AML-193 (cell line): ENCODE data around the gene MAD1L1.

Source experiments
- DNase-seq, 2 experiments: peaks; one replicate each; lab custom pipeline; 2025; lab: John Stamatoyannopoulos, UW

MAD1L1 gene

DNA sequence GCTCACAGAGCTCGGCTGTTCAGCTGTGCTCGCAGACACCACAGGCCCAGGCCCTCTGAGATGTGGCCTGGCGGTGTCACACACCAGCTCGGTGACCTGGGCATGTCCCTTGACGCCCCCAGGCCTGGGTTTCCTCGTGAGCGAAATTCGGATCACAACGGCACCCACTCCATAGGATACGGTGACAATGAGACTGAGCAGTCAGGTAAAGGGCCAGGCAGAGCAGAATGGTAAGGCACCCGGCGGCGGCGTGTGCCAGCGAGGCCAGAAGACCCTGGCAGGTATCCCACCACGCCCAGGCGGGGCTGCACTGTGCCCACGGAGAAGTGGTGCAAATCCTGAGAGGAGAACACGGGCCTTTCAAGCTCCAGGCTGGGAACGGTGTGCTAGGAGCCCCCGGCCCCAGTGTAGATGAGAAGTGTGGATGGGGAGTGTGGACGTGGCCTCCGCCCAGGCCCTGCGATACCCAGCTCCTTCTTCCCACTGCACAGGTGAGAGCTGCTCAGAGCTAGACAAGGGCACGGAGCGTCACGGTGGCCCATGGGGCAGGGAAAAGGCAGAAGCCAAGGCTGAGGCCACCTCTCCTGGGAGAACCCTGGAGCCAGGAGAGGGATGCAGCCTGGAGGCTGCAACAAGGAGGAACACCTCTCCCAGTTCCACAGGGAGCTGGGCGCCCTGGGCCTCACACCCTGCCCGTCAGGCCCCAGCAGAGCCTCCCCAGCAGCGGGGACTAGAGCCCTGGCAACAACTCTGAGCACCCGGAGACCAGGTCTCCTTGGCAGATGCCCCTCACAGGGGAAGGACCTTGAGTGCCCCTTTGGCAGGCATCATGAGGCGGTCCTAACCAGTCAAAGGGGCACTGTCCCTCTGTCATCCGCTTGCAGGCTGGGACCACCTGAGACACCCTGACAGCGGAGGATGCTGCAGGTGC lies 219.1 kb downstream of the MAD1L1 start:
- DNase-seq = no peak

DNA sequence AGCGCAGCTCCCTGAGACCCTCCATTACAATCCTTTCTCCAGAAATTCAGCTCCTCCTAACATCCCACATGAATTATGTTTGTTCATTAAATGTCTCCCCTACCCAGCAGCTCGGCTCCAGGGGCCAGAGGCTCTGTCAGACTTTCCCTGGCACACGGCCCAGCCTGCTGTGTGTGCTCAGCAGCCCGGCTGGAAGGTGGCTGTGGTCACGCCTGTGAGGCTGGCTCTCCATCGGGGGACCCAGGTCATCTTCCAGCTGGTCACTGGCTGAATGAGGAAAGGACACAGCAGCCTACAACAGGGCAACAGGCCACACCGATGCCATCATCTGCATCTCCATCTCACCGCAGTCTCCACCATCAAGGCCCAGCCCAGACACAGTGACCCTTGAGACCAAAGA lies 219.8 kb downstream of the MAD1L1 start:
- DNase-seq = no peak

DNA sequence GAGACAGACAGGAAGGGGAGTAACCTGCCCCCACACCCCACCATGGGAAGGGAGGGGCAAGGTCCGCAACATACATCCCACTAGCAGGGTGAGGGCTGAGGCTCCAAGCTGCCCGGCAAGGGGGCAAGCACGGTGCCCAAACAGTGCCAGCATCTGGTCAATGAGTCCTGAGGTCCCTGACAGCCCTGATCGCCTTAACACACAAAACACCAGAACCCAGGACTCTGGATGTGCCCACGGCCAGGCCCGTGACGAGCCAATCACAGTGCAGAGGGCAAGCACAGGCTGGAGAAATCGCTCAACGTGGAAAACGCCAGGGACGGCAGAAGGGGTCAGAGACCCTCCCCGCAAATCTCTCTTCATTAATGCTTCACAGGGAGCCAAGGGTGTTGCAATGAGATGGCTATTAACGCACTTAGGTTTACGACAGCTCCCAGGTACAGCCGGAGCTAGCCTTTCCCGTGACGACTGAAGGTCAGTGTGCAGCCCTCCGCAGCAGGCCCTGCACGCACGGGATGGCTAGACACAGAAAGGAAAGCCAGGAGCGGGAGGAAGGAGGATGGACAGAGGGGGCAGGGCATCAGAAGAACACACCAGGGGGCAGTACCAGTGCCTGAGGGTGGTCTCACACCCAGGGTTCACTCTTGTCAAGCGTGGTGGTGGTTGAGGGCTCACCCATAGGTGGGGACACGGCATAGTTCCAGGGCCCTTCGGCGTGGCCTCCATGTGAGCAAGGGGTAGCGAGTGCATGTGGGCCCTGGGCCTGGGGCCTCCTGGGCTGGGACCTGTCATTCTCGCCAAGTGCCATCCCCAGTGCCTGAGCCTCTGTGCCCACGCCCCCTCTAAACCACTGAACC lies 220.5 kb downstream of the MAD1L1 start:
- DNase-seq = no peak

DNA sequence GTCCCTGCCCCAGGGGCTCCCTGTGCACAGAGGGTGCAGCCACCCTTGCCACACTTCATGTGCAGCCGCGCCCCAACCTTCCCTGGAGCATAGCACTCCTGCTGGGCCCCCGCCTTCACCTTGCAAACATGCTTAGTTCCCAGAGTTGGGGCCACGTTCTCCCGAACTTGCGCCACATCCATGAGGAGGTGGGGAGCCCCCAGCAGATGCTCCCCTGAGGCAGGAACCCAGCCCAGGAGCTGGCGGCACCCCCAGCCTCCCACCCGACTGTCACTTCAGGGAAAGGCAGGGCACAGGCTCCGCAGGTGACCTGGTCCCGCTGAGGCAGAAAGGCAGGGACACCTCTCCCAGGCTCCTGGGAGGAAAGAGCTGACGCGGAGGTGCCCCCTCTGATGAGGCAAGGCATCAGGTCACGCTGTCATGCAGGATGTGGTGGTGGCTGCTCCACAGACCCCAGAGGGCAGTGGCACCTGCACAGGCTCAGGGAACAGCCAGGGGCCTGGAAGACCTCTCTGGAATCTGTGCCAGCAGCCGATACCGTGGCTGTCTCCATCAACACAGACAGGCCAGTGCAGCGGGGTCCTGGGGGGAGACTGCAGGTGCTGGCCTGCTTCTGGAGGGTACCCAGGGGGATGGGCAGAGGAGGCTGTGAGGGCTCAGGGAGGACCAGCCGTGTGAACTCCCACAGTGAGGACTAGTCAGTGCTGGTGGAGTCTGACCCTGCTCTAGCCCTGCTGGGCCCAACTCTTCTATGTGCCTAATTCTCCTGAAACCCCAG lies 221.3 kb downstream of the MAD1L1 start:
- no peak for DNase-seq

DNA sequence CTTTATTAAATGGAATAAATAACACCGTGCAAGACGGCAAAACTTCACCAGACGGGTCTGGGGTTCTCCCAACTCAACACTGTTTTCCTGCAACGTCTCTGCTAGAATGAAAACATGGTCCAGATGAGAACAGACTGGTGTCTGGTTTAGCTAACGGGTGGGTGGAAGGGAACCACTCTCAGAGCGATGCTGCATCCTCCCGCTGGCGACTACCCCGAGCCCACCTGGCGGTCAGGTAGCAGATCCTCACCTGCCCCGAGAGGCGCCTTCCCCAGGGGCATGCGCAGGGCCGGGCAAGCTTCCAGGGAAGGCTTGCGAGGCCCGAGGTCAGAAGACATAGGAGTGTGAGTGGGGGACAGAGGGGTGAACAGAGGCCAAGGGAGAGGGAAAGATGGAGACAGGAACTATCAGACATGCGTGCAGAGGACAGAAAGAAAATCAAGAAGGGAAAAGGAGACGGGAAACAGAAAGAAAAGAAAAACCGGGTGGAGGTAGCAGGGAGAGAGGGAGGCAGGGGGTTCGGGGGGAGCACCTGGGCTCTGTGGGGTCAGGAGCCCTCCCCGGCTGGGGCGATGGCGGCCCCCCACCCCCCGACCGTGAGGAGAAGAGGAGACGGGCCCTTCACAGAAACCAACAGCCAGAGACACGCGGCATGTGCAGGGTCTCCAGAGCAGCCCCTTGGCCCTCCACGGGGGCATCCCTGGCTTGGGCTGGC lies 222.0 kb downstream of the MAD1L1 start:
- no peak for DNase-seq

DNA sequence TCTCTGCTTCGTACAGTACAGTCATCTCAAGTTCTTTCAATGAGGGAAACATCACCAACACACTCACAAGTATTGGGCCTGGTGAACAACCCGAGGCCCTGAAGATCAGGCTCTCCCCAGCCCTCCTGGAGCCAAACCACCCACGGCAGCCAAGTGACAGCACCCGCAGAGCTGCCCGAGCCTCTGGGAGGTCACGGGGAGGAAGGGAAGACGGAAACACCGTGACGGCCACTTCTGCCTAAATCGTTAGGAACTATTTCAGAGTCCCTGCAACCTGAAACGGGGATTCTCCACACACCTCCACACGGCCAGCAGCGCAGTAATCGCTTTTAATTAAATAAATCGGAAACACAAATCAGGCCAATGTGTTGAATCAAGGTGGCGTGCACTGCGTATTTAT lies 222.6 kb downstream of the MAD1L1 start:
- no peak for DNase-seq

DNA sequence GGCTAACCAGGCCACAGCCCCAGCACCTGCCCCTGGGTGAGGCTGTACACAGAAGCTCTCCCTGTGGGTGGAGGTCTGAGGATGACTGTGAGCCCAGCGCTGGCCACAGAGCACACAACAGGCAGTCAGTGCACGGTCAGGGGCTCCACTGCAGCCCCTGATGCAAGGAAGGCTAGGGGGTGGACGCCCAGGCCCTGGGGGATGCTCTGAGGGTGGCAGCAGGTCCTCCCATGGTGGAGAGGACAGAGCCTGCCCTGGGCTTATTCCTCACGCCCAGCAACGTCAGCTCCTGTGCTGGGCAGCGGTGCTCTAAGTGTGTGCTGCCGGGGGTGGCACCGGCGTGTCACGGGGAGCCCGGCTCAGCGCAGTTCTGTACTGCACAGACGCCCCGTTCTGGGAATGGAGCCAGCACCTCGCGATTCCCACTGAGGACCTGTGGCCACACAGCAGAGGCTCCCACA lies 223.2 kb downstream of the MAD1L1 start:
- DNase-seq = no peak

DNA sequence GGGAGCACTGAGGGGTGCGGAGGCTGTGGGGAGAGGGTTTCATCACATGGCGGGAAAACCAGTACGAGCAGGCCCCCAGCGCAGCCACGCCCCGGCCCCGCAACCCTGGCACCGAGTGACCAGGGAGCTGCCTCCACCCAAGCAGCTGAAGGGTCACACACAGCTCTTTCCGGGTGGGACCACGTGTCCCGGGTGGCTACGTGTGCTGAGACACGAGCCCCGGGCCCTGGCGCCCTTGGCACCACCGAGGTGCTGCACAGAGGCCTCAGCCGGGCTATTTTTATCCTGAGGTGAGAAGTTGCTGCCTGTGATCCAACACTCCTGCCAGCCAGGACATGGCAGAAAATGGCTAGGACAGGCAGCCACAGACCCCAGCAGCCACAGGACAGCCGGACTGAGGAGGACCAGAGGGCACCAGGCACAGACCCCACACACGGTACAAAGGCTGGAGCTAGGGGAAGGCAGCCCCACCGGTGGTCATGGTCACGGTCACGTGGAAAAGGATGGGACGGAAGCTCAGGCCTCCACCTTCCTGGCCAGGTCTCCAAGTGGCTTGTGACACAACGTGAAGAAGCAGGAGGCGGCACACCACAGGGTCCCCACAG lies 223.7 kb downstream of the MAD1L1 start:
- no peak for DNase-seq

DNA sequence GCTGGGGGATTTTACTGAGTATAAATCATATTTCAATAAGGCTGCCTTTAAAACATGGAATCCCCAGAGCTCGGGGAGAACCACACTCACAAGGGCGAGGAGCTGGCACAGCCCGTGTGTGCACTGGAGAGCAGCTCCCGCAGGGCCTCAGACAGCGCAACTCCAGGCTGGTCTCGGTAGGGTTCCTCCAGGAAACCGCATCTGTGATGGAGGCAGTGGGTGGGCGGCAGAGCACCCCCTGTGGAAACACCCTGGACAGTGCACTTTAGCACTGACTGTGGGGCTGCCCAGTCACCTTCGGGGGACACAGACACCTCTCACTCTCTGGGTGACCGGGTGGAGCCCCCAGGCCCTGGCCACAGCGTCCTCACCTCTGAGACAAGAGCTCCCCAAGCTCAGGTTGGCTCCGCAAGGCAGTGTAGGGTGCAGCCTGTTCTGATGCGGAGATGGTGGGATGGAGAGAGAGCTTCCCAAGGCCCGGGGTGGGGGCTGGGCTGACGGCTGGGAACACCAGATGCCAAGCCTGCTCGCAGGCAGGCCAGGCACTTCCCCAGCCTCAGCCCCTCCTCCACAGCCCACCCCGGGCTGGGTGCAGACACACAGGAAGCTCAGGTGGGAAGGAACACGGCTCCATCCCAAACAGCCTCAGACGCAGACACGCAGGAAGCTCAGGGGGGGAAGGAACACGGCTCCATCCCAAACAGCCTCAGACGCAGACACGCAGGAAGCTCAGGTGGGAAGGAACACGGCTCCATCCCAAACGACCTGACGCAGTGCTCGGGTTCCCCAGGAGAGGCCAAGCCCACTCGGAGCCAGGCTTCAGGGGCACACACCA lies 224.4 kb downstream of the MAD1L1 start:
- no peak for DNase-seq

DNA sequence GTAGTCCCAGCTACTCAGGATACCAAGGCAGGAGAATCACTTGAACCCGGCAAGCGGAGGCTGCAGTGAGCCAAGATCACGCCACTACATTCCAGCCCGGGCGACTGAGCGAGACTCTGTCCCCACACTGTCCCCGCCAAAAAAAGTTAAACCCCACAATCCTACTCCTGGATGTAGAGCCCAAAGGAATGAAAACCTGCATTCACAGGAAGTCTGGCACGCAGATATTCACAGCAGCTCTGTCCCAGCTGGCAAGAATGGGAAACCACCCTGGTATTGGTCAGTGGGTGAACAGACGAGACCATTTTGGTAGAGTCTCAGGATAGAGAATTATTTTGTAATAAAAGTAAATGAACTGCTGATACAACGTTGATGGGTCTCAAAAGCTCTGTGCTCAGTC lies 225.2 kb downstream of the MAD1L1 start:
- DNase-seq = no peak

DNA sequence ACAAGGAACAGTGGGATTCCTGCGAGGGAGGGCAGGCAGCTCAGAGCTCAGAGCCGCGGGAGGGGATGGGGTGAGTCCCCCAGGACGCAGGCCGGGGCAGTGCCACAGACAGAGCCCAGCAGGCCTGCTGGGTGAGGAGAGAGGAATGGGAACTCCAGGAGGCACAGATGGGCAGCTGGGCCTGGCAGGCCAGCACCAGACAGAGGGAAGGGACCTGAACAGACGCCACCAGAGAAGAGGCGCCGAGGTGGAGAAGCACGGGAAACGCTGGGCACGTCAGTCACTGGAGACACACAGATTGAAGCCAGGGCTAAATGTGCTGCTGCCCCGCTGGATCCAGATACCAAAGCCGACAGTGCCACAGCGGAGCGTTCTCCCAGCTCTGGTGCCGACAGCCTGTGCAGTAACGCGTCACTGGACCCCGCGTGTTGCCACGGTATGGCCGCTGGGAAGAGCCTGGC lies 225.8 kb downstream of the MAD1L1 start:
- no peak for DNase-seq

DNA sequence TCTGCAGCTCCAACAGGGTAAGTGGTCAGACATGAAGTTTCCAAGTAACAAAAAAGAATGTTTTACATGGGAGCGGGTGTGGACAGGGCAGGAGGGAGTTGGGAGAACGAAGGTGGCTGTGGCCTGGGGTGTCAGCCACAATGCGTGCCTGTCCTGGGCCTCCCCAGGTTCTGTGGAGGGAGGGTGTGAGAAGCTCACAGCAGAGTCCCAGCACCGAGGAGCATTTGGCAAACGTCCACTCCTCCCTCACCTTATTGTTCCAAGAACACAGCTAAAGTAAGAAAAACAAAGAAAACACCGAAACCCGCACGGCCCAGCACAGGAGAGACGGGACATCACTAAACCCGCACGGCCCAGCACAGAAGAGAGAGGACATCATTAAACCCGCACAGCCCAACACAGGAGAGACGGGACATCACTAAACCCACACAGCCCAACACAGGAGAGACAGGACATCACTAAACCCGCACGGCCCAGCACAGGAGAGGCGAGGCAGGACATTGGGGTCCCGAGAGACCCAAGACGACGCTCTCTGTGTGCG lies 226.4 kb downstream of the MAD1L1 start:
- DNase-seq = no peak

DNA sequence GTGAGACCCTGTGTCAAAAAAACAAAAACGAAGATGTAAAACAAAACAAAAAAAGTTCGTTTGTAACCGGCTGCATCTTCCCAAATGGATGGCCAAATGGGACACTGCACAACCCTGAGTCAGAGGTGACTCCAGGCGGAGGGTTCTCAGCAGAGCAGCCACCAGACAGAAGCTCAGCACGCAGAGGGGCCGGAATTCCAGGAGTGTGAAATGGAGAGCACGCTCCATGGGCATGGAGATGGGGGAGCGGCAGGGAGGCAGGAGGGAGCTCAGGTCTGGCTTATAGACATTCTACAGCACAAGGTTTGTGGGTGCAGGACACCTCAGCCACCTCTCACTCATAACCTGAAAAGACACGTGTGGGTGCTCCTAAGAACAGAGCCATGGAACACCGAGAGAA lies 227.0 kb downstream of the MAD1L1 start:
- DNase-seq = no peak

DNA sequence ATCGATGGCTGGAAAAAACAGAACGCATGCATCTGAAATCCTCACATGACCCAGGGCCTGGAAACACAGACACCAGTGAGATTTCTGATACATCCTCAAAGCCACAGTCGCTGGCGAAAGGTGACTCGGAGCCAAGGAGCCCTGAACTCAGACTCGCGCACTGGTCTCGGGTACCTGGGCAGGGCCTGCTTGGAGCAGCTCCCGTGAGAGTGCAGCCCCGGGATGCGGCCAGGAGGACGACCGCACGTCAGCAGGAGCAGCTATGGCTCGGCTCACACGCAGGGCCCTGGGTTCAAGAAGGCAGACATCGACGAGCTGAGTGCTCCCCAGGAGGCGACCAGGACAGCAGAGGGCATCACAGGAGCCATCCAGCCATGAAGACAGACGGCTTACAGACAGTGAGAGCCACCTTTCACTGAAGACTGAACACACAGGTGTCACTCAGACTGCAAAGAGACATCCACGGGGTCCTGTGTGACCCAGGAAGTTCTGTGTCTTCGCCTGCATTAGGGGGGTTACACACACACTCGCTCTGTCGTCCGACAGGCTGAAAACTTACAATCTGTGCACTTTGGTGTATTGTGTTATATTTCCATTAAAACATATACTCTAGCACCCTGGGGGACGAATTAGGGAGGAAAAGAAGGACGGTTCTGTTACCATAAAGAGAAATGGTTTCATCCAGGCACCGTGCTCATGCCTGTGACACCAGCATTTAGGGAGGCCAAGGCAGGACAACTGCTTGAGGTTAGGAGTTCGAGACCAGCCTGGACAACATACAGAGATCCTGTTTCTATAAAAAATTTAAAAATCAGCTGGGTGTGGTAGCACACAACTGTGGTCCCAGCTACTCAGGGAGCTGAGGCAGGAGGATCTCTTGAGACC lies 227.7 kb downstream of the MAD1L1 start:
- DNase-seq = no peak

DNA sequence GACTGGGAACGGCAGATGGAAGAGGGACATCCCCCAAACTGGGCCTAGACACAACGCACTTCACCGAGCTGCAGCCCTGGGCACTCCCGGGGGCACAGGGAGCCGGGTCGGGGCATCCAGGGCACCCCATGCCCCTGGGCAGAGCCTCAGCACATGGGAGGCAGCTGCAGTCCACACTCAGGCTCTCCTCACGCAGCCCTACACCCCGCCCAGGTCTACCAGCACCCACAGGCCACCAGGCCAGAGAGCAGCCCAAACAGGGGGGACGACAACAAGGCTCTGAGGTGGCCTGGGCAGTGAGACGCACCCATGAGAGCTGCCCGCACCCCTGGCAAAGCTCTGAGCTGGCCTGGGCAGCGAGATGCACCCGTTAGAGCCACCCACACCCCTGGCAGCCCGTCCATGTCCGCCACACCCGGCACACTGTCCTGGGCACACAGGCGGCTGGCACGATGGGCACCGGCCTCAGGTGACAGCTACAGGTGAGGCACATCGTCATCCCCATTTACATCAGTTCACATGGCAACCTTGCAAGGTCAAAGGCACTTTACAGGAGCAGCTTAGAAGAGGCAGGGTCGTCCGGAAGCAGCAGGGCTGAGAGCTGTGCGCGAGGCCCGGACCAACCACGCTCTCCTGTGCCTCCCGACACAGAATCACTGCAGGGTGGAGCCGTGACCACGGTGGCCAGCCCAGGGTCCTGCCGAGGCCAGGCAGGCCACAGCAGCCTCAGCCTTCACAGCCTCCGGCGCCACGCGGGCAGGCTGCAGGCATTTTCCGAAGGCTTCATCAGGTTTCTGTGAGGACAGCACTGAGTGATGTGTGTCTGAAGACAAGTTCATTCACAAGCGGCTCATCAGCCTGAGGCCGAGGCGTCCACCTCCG lies 228.6 kb downstream of the MAD1L1 start:
- DNase-seq = no peak

DNA sequence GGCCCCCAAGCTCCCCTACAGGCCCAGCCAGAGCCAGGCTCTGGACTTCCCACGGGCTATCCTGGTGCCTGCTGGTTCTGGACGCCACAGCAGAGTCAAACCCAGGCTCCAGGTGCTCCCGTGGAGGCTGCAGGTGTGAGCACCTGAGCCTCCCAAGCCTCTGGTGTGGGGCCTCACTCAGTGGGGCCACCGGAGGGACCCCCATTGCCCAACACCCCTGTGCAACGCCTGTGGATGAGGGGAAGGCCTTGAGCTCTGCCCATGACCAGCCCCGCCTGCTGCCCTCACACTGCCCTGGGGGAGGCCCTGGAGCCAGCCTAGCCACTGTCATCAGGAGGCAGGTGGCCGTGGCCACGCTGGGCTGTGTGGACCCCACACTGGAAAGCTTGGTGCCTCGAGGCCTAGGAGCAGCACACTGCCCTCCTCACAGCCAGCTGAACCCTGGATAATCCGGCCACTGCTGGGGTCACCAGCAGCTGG lies 229.3 kb downstream of the MAD1L1 start:
- no peak for DNase-seq
